B cell (primary cell): ENCODE measurements around the gene KCNJ1.

Source experiments
- EZH2 ChIP-seq: IDR thresholded peaks from 2 replicates; pipeline ENCODE4 v1.6.1; 2012; ENCODE audit warnings: borderline replicate concordance, low read depth, mild to moderate bottlenecking, moderate library complexity, low read length; ENCODE audit not compliant: insufficient read depth, poor library complexity, severe bottlenecking
- TF ChIP-seq, protein P1 (sequence below): fragments of 200-600 bp; IDR thresholded peaks from one replicate; pipeline ENCODE4 v1.8.0; 2022; ENCODE audit warnings: antibody characterized with exemption, mild to moderate bottlenecking

GRCh38 chr11:128911701-128912100, 44.6 kb upstream of the KCNJ1 start:
- TF ChIP-seq, protein P1, sequence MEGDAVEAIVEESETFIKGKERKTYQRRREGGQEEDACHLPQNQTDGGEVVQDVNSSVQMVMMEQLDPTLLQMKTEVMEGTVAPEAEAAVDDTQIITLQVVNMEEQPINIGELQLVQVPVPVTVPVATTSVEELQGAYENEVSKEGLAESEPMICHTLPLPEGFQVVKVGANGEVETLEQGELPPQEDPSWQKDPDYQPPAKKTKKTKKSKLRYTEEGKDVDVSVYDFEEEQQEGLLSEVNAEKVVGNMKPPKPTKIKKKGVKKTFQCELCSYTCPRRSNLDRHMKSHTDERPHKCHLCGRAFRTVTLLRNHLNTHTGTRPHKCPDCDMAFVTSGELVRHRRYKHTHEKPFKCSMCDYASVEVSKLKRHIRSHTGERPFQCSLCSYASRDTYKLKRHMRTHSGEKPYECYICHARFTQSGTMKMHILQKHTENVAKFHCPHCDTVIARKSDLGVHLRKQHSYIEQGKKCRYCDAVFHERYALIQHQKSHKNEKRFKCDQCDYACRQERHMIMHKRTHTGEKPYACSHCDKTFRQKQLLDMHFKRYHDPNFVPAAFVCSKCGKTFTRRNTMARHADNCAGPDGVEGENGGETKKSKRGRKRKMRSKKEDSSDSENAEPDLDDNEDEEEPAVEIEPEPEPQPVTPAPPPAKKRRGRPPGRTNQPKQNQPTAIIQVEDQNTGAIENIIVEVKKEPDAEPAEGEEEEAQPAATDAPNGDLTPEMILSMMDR: no peak
- TF ChIP-seq EZH2: no peak
